DMS79 (cell line): ENCODE results near the gene USP46.

Experiments used
- DNase-seq: peaks from one replicate; lab custom pipeline; 2025; lab: John Stamatoyannopoulos, UW

Gene USP46

DNA sequence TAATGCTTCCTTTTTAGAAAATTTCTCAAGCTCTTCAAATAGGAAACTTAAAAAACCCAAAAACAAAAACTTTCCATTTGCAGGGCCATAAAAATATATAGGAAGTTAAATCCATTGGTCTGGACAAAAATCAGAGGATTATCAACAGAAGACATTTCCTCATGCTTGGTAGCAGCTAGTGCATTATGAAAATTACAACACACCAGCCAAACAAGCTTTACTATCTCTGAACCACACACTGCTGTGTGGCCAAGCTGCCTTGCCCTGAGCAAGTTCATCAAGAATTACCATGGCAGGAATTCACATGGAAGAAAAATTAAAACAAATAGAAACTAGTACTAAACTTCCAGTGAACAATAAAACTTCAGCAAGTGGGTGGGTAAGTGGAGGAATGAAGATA lies 3.6 kb downstream of the USP46 start:
- DNase-seq = no peak

GRCh38 chr4:52651996-52652672 lies 7.0 kb downstream of the USP46 start:
- DNase-seq = no peak

DNA sequence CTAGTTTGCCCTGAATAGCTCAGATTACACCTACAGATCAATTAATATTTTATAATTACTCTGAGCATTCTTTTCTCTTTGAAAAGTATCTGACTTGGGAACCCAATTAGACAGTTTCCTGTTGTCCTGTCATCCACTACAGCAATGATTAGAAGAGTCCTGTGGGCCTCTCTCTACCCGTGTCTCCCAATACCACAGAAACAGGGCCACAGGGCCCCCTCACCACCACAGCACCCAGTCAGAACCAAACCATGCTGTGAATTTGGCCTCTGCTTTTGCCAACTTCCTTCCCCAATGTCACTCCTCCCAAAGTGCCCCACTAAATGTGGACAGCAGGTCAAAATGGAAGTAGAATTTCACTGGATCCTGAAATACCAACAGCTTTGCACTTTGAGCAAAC lies 10.3 kb downstream of the USP46 start:
- DNase-seq = no peak

DNA sequence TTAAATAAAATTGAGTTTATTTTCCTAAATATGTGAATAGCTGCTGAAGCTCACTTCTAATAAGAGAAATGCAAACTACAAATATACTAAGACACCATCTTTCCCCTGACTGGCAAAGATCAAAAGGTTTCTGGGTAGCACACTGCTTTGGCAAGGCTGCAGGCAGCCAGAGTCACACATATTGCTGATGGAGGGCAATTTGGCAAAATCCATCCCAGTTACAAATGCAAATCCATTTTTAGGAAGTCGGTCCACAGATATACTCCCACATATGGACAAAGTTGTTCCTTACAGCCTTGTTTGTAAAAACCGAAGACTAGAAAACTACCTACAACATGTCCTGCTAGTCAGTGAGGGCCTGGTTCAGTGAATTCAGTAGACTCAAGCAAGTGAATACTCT lies 12.4 kb downstream of the USP46 start:
- DNase-seq = no peak

DNA sequence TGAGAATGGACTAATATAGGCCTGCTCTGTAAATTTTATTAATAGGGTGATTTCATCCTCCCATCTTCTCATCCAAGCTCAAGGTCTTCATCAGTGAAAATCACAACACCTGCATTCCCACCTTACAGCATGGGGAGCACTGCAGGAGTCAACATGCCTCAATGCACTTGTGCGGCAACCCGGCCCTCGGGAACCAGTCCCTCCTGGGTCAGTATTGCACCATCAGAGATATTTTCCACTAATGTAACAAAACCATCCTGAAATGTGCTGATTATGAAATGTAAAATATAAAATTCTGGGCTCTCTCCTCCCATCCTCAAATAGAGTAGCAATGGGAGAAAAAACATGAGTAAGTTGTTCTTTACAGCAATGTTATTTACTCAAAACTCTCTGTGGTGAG lies 13.0 kb downstream of the USP46 start:
- DNase-seq = no peak

DNA sequence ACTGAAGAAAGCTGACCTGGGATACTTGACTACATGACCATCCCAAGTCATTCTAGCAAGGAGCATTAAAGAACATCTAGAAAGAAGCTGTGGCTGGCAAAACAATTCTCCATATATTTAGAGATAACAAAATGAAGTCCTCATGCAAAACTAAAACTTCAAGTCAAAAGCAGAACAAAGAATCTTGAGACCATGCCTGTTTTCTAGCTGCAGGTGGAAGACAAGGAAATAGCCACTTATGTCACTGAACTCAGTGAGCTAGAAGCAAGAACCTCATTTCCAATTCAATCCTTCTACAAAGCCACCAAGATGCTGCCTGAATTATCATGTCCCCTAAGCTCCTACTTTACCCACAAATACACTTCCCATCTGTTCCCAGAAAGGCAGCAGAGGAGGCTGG lies 13.8 kb downstream of the USP46 start:
- DNase-seq = no peak

DNA sequence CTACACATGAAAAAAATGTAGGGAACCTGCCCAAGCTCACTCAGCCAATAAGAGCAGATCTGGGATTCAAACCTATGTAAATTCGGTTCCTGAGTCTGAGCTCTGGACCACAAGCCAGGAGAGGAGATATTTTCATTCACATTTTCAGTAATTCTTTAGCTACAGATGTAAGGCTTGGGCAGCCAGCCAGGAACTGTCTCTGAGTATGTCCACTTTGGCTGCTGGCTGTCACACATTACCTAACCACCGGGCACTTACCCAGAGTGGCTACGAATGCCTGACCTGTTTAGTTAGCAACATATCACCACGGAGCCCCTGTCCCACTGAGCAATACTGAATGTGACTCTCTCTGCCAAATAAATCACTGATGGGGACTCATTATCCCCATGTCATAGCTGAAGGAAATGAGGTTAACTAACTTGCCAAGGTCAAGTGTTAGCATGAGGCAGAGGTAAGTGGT lies 15.3 kb downstream of the USP46 start:
- peak; percentile 44 for DNase-seq

DNA sequence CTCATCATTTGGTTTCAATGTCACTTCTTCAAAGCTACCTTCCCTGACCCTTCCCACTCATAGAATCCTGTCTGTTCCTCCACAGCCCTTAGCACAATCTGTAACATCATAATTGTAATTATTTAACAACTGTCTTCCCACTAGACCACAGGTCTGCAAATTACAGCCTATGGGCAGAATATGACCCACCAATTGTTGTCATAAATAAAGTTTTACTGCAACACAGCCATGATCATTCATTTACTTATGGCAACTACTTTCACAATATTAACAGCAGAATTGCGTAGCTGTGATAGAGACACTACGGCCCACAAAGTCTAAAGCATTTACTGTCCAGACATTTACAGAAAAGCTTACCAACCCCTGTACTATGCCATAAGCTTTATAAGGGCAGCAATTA lies 15.9 kb downstream of the USP46 start:
- no peak for DNase-seq

DNA sequence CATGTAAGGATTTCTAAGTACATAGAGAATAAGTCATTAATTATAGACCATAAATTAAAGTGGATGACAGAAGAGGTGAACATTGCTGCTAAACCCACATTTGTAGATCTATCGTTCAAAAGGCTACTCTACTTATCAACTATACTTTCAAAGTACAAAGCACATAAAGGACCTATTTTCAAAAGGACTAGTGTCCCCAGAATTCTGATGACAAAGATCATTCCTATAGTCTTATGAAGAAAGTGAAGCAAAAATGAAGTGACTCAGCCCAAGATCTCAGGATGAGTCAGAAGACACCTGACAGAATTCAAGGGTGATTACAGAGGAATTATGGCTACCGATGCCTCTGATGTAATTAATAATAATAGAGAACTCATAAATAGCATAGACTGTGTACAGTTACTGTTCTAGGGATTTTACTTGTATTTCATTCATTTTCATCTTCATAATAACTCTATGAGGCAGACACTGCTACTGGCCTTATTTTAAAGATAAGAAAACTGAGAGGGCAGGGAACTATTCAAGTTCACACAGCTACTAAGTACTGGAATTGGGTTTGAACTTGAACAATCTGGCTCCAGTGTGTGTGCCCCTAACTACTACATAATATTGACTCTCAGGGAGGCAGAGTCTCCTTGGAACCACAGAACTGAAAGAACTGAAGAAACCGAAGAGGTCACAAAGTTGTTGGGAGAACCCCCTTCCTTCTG lies 17.1 kb downstream of the USP46 start:
- DNase-seq = no peak

GRCh38 chr4:52640808-52641565 lies 18.1 kb downstream of the USP46 start:
- no peak for DNase-seq

GRCh38 chr4:52638717-52639116 lies 20.4 kb downstream of the USP46 start:
- no peak for DNase-seq

- DNase-seq = no peak
Measured at GRCh38 chr4:52637116-52637515, 22.0 kb downstream of the USP46 start.

DNA sequence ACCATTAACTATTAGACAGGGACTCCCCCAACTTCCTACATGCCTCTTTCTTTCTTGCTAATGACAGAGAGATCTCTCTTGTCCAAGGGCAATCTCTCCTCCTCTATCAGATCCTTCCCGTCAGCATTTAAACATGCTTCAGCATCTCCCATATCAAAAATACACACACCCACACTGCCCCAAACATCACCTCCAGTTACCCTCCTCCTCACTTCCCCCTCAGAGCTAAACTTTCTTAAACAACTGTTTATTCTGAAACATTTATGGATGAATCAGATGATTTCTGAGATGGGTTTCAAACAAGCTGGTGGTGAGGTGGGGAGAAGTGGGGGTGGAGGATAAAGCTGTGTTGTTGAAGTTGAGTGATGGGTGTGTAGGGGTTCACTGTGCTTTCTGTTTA lies 23.5 kb downstream of the USP46 start:
- no peak for DNase-seq

GRCh38 chr4:52635130-52635529 lies 24.0 kb downstream of the USP46 start:
- DNase-seq = no peak

DNA sequence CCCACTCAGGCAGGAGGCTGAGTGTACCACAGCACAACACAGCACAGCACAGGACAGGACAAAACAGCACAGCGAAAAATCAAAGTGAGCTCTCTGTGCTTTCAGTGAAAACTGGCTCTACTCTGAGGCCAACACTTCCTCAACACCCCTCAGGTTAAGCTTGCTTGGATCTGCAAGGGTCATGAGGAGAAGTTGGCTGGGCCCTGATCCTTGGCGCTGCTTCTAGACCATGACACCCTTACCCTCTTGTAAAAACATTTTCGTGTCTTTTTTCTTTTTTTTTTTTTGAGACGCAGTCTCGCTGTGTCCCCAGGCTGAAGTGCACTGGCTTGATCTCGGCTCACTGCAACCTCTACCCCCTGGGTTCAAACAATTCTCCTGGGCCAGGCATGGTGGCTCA lies 25.3 kb downstream of the USP46 start:
- DNase-seq = no peak

- DNase-seq = no peak
Measured at GRCh38 chr4:52628974-52629373, 30.1 kb downstream of the USP46 start.

GRCh38 chr4:52628543-52628942 lies 30.6 kb downstream of the USP46 start:
- DNase-seq = no peak

- DNase-seq = no peak
Measured at GRCh38 chr4:52627876-52628275, 31.2 kb downstream of the USP46 start.

DNA sequence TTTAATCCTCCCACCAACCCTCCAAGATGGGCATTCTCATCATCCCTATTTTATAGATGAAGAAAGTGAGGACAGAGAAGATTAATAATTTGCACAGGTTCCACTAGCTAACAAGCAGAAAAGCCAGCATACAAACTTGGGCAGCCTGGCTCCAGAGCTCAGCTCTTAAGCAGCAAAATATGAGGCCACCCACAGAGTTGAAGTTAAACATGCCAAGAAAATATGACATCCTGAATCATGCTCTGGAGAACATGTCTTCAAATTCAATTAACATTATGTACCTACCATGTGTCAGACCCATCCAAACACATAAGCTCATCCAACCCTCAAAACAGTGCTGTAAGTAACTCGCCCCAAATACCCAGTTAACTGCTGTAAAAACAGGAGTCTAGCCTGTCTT lies 33.9 kb downstream of the USP46 start:
- no peak for DNase-seq

DNA sequence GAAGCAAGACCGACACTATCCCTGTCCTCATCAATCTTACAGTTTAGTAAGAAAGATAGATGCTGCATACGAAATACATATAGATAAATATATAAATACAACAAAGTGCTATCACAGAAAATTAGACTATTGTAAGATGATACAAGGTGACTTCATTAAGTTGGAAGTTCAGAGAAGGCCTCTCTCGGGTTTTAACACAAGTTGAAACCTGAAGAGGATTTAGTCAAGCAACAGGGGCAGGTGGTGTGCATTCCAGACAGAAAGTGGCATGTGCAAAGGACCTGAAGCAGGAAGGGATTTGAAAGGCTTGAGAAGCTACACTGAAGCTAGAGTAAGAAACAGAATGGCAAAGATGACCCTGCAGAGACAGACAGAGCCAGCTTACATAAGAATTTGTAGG lies 36.5 kb downstream of the USP46 start:
- DNase-seq = no peak

DNA sequence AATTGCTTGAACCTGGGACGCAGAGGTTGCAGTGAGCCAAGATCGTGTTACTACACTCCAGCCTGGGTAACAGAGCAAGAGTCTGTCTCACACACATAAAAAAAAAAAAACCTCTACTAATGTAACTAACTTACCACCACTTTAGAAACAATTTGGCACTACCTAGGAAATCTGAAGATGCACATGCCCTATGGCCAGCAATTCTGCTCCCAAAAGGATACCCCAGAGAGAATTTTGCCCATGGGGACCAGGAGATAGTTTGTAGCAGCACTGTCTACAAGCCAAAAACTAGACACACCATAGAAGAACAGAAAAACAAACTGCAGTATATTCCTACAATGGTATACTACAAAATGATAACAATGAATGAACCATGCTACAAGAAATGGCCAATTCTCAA lies 37.5 kb downstream of the USP46 start:
- DNase-seq = no peak

- DNase-seq = no peak
Measured at GRCh38 chr4:52619591-52619931, 39.5 kb downstream of the USP46 start.
